Sigmoid colon (tissue), 3 donors: ENCODE data around the gene NEO1.

Experiments
- CTCF ChIP-seq, 4 experiments: fragments of 450-650 bp in 3 of 4; fragments of 200-600 bp in 1 of 4; IDR thresholded peaks; one replicate each; pipeline ENCODE4 v1.5.1; 2016 to 2019; ENCODE audit warnings: antibody characterized with exemption in 4 of 4, mild to moderate bottlenecking in 3 of 4, moderate library complexity in 2 of 4
- POLR2A ChIP-seq, 2 donors: fragments of 450-650 bp; IDR thresholded peaks; one replicate each; pipeline ENCODE4 v1.6.1; 2016; ENCODE audit warnings: antibody characterized with exemption in 2 of 2, mild to moderate bottlenecking in 2 of 2, moderate library complexity in 2 of 2

DNA sequence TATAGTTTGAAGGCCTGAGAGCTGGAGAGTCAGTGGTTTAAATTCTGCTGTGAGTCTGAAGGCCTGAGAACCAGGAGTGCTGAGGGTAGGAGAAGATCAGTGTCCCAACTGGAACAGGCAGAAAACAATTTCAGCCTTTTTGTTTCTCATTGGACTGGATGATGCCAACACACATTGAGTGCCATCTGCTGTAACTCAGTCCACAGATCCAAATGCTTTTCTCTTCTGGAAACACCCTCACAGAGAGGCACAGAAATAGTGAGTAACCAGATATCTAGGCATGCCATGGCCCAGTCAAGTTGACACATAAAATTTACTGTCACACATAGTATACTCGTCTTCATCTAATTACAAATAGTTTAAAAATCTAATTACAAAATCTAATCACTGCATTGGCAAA lies 100.8 kb downstream of the NEO1 start:
- TF ChIP-seq CTCF (IDR thresholded peaks at IDR 0.05) = no peak
- no peak for TF ChIP-seq POLR2A (IDR thresholded peaks at IDR 0.05)
